ENCODE data around the gene WRNIP1. TPM values are rescaled to one million over a fixed set of nuclear protein-coding genes. Genes with fewer than 3 reads are reported as not detected.

WRNIP1 gene
- total and polyA plus RNA-seq, 2 of the 13 experiments (the other 11 are each of a cell fraction or from before 2014, with no cell fraction given), result 77.7 to 90.3 TPM

- no peak for TF ChIP-seq ZNF646 (CRISPR knock-in tag; IDR thresholded peaks at IDR 0.05)
- no peak for TF ChIP-seq DBP (CRISPR knock-in tag; IDR thresholded peaks at IDR 0.05; ENCODE audit: not compliant biosample characterization)
- no peak for TF ChIP-seq ZBTB4 (CRISPR knock-in tag; IDR thresholded peaks at IDR 0.05; ENCODE audit: borderline replicate concordance)
- TF ChIP-seq YEATS4 (CRISPR knock-in tag; IDR thresholded peaks at IDR 0.05; ENCODE audit: borderline replicate concordance), result no peak
- TF ChIP-seq BRF2 (CRISPR knock-in tag; IDR thresholded peaks at IDR 0.05), result no peak
- no peak for TF ChIP-seq SKIL (CRISPR knock-in tag; IDR thresholded peaks at IDR 0.05; ENCODE audit: borderline replicate concordance)
- TF ChIP-seq MED13 (CRISPR knock-in tag; IDR thresholded peaks at IDR 0.05), result no peak
- TF ChIP-seq CC2D1A (CRISPR knock-in tag; IDR thresholded peaks at IDR 0.05), result no peak
- peak; percentile 72; the same call in 1 of the 2 replicates for TF ChIP-seq HMG20A (CRISPR knock-in tag; IDR thresholded peaks at IDR 0.05; ENCODE audit: borderline replicate concordance)
- TF ChIP-seq SAP130 (CRISPR knock-in tag; IDR thresholded peaks at IDR 0.05; ENCODE audit: low read depth), result peak; percentile 68
- no peak for TF ChIP-seq ZBED4 (CRISPR knock-in tag; IDR thresholded peaks at IDR 0.05; ENCODE audit: borderline replicate concordance)
Measured at GRCh38 chr6:2809015-2809414, 43.8 kb downstream of the WRNIP1 start (continued).

All from HepG2 (cell line).